NCI-H526 (cell line): Measurements from ENCODE around the gene INMT.
A peak's percentile ranks its signal among the peaks of the same experiment; 100 is the strongest.

ENCODE experiments used
- DNase-seq, 2 experiments: peaks; one replicate each; lab custom pipeline; 2025; lab: John Stamatoyannopoulos, UW

INMT gene

DNA sequence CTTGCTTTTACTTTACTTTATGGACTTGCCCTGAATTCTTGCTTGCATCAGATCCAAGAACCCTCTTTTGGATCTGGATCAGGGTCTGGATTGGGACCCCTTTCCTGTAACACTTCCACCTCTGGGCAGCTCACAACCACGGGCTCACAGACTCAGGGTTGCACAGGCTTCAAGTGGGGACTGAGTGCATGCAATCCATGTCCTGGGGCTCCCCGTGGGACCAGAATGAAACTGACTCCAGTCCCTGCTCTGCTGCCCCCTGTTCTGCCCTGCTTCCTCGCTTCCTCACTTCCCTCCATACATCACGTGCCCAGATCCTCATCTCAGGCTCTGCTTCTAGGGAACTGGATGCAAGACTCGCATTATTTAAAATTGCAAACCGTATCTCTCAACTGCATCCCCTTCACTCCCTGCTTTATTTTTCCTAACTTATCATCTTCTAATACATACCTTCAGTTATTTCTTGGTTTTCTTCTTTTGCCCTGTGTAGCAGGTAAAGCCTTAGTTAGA is 23.3 kb upstream of the INMT start:
- no peak for DNase-seq

DNA sequence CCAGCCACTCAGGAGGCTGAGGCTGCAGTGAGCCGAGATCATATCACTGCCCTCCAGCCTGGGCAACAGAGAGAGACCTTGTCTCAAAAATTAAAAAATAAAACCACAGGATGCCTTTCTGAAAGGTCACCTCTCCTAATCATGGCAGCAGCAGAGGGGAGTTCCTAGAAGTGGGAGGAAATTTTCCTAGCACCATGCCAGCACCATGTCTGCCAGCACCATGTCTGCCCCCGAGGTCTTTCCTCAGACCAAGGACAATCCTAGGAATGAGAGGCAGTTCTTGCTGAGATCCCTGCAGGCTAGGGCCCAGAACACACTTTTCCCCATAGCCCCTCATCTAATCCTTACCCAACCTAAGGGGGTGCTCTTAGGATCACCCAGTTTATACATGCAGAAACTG is 22.3 kb upstream of the INMT start:
- no peak for DNase-seq

DNA sequence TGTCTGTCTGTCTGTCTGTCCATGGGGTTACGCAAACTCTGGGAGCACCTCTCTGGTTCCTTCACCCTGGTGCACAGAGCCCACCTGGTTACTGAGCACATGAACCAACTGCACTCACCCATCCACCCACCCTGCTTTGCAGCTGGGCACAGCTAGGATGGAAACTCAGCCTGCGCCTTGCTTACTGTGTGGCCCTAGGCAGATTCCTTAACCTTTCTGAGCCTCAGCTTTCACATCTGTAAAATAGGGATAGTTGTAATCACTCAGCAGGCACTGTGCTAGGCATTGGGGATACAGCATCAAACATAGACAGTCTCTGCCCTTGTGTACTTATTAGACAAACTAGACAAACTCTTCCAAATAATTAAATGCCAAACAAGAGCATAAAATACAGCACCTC is 21.8 kb upstream of the INMT start:
- no peak for DNase-seq

DNA sequence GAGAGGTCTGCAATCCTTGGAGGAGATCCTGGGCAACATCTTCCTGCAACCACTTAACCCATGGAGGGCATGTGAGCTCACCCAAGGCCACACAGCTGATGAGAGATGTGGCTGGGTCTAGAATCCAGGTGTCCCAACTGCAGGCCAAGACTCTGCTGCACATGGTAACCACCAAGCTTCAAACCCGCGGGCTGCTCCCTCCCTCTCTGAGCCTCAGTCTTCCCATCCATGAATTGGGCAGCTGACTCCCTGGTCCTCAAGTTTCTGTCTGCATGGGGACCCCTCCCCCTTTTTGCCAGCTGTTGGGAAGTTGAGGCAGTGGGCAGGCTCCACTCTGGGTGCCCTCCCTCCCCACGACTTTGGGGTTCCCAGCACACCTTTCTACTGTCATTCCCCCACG is 20.9 kb upstream of the INMT start:
- DNase-seq: no peak

DNA sequence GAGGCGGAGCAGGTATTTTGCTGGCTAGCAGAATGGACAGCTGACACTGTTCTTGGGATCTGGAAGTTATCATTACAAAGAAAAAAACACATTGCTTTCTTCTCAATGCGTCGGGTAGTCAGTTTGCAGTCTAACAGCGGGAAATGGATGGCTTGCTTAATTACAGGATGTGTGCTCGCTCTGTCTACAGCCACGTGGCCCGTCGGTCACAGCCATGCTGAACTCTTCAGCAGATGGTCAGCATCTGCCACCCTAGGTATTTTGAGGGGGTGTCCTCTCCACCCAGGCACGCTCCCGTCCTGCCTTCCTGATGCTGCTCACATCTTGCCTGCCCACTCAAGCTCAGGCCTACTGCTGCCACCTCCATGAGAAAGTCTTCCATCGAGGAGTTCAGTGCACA is 20.4 kb upstream of the INMT start:
- DNase-seq: no peak

DNA sequence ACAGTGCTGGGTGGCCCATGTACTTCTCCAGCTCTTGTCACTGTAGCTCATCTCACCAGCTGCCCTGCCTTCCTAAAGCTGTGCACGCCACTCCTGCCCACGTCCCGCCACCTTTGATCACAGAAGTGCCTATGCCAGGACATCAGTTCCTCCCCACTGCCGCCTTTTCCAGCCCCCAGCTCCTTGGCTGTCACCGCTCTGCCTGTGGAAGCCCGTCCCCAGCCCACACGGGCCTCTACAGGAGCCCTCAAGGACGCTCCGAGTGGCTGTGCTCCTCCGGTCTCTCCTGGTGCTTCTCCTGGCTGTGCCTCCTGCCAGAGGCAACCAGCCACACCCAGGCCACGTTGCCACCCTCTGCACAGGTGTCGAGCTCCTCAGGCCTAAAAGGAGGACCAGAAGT is 19.3 kb upstream of the INMT start:
- DNase-seq: no peak

DNA sequence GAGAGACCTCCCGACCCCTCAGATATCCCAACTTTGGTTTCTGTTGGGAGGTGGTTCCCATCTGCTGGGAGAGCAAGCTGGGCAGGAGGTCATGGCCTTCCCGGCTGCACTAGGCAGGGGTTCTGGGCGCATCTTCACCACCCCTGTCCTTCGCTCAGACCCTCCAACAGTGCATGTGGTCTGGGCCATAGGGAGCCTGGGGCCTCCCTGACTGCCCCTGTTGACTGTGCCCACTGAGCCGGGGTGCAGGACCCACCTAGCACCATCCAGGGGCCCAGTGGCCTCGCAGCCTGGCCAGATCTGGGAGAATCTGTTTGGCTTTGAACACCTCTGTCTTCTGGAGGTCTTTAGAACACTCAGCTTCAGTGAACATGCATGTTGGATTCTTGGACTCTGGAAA is 18.7 kb upstream of the INMT start:
- no peak for DNase-seq

DNA sequence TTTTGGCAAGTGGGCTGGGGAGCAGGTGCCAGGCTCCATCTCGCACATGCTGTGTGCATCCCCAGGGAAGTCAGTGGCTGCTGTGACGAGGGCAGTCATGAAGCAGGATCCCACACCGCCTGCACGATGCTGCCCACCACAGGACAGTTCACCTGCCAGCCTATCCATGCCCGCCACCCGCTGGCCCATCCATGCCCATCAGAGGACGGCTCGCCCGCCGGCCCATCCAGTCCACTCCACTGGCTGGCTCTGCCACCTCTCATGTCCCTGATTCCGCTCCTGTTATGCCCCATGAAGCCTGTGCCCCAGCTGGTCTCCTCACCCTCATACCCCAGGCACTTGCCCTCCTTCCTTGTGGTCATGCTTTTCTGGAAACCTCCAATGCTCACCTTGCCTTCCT is 18.2 kb upstream of the INMT start:
- no peak for DNase-seq

DNA sequence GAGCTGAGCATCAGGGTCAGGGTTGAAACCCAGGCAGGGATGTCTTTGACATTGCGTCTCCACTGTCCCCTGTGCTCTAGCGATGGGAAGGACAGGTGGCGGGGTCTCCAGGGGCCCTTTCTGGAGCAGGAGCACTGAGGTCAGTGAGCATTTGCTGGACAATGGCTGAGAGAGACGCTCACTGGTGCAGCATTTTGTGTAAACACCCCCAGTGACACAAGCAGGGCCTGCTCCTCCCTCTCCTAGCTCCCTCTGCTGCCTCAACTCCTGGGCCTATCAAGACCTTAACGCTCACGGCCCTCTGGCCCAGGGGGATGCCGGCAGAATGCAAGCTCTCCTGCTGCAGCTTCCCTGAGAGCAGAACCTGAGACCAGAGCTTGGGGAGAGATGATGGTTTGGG is 17.4 kb upstream of the INMT start:
- no peak for DNase-seq

DNA sequence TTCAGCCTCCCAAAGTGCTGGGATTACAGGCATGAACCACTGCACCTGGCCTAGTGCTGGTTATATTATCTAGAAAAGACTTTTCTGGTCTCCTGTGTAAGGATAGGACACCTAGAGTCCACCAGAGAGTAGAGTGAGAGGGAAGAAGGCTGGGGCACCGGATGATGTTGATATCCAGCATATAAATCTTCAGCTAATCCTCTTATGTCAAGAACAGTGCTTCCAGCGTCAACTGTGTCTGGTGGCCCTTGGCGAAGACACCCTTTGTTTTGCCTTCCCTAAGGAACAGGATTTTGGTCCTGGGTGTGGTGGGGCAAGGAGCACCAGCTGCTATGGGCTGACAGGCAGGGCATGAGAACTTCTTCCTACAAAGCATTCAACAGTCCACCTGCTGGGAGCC is 16.3 kb upstream of the INMT start:
- DNase-seq: no peak

DNA sequence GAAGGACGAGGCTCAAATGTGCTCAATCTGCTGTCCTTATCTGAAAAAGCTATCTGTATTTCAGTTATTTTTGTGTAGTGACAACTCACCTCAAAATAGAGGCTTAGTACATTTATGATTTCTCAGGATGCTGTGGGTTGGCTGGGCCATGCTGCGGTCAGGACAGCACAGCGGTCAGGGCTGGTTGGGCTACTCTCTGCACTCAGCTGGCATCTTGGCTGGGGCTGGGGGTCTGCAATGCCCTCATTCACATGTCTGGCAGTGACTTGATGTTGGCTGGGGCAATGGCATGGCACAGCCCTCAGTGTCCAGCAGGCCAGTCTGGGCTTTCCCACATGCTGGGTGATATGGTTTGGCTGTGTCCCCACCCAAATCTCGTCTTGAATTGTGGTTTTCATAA is 15.6 kb upstream of the INMT start:
- DNase-seq: no peak

DNA sequence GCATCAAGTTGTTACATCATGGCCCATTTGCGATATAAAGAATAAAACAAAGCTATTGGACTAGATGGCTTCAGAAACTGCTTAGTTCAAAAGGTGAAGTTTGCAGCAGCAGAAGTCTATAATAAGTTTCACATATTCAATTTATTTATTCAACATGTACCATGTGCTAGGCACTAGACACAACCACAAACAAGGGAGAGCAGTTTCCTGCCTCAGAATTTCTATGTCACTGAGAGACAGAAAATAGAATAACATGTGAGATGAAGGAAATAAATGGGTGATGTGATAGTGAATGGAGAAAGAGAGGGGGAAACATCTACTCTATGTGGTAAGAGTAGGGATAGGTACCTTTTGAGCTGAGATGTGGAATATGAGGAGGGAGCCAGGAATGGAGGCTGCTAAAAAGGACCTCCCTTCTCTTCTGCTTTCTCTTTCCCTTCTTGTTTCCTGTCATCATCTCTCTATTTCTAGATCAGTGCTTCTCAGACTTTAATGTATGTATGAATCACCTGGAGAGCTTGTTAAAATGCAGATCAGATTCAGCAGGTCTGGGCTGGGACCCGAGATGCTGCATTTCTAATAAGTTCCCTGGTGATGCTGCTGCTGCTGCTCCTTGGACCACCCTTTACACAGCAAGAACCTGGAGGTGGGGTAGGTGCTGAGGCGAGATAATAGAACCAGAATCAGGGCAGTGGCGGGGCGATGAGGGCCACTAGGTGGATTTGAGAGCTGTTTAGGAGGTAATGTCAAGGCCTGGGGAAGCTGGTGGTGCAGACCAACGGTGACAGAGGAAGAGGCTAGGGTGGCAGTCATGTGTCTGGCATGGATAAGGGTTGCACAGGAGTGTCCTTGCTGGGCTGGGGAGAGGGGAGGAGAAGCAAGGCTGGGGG is 13.7 kb upstream of the INMT start:
- DNase-seq: no peak

DNA sequence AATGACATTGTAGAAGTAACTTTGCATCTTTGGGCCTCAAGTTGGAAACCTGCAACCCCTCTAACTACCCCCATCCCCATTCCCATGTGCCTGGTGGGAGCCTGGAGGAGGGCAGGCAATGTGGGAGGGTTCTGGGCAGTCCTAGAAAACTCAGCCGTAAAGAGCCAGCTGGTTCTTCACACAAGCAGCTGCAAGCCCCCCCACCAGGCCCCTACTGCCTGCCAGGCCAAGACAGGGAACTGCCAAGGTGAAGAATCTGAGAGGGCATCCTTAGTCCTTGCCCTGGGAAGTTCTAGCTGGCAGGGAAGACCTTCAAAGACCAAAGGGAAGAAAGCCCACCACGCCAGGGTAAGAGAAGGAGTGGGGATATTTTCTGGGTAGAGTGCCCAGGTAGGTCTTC is 12.2 kb upstream of the INMT start:
- no peak for DNase-seq

DNA sequence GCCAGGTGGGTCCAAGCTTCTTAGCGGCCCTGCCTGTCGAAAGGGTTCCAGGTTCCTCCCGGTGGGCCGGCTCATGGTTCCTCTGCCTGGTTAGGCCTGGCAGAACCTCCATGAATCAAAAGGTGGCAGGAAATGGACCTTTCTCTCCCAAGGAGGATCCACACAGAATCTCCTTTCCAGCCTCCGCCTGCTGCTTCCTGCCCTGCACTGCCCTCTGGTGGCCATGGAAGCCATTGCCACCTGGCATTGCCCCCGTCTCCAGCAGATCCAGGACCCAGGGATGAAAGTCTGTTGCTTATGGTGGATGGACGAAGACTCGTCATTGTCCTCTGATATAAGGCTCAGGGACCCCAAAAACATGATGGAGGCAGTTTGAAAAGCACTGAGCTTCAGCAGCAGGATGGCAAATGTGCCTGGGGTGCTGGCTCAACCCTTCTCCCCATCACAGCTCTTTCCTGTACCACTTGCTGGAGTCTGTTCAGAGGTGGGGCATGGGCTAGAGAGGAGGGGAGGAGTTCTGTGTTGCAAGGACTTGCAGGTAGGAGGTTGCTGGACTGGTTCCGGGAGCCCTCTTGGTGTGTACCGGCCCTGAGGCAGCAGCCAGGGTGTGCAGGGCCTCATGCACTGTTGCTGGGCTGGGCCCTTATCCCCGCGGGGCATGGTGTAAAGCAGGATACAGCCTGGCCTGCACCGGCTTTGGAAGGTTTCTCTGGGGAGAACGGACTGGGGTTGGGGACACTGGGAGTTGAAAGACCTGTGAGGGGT is 11.3 kb upstream of the INMT start:
- peak; percentile 58 to 82 for DNase-seq

DNA sequence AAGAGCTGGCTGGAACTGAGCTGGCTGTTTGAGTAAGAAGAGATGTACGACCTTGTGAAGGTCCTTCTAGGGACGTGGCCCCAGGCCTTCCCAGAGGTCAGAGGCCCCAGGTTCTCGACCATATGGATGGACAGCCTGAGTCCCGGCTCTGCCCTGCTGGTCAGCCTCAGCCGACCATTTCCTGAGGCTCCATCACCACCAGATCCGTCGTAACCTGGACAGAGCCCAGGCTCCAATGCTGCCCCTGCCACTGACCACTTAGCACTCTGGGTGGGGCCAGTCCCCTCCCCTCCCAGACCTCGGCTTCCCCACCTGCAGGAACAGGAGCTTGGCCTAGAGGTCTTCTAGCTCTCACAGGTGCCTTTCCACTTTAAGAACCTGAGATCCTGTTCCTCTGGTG is 10.6 kb upstream of the INMT start:
- DNase-seq: no peak

DNA sequence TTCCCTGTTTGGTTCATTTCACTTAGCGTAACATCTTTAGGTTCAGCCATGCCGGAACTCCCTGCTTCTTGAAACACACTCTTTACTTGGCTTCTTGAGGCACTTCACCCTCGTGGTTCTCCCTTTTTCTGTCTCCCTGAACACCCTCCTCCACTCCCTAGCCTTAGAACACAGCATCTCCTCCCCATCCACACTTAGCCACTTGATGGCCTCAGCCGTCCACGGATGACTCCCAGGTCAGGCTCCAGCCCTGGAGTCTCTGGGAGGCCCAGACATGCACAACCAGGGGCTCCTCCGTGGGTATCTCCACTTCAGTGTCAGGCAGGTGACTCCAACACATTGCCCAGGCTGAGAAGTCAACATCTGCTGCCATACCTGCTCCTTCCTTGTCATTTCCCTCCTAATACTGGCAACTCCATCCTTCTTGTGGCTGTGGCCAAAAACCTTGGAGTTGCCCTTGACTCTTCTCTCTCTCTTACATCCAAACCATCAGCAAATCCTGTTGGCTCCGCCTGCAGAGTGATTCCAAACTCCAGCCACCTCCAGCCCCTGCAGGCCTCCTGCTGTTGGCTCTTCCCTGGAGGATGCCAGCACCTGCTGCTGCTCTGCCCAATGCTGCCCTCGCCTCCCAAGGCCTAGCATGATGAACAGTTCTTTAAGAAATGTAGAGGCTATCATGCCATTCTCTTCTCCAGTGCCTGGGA is 8.4 kb upstream of the INMT start:
- DNase-seq: peak in 1 of 2 experiments; percentile 39

DNA sequence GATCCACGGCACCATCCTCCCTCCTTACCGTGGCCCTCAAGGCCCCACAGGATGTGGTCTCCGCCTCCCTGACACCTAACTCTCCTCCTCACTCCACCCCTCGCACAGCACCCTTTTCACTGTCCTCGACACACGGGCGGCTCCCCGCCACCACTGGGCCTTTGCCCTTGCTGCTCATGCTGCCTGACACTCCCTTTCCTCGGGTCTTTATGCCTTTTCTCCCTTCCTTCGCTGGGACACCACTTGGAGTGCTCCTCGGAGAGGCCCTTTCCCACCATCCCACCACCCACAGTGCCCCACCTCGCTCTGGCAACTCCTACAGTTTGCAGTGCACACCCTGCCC is 7.9 kb upstream of the INMT start:
- no peak for DNase-seq

DNA sequence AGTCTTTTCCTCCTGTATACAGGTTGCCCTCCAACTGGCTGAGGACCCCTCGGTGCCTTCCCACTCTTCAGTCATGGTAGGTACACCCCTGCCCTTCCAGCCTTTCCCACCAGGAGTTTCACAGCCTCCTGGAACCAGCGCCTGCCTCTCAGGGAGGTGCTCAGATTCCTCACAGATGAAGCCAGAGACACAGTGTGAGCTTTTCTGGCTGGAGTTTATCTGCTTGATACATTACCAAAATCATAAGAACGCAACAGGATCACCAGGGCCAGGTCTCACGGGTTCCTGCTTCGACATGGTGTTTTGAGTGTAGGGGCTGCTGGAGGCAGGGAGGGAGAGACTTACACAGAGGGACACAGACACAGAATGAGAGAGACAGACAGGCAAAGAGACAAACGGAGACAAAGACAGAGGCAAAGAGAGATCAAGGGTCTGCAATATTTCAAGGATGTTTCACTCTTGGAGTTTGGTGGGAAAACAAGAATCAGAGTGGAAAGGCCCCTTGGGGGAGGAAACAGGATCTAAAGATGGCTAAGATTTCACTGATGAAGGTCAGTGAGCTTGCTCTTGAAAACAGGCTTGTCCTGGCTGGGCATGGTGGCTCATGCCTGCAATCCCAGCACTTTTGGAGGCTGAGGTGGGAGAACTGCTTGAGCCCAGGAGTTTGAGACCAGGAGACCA is 6.5 kb upstream of the INMT start:
- DNase-seq: no peak

DNA sequence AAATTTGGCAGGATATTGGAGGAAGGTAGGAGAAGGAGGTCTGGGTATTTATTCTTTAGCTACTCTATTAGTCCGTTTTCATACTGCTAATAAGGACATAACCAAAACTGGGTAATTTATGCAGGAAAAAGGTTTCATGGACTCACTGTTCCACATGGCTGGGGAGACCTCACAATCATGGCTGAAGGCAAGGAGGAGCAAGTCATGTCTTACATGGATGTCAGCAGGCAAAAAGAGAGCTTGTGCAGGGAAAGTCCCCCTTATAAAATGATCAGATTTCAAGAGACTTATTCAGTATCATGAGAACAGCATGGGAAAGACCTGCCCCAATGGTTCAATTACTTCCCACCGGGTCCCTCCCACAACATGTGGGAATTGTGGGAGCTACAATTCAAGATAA is 1.9 kb upstream of the INMT start:
- DNase-seq: no peak

DNA sequence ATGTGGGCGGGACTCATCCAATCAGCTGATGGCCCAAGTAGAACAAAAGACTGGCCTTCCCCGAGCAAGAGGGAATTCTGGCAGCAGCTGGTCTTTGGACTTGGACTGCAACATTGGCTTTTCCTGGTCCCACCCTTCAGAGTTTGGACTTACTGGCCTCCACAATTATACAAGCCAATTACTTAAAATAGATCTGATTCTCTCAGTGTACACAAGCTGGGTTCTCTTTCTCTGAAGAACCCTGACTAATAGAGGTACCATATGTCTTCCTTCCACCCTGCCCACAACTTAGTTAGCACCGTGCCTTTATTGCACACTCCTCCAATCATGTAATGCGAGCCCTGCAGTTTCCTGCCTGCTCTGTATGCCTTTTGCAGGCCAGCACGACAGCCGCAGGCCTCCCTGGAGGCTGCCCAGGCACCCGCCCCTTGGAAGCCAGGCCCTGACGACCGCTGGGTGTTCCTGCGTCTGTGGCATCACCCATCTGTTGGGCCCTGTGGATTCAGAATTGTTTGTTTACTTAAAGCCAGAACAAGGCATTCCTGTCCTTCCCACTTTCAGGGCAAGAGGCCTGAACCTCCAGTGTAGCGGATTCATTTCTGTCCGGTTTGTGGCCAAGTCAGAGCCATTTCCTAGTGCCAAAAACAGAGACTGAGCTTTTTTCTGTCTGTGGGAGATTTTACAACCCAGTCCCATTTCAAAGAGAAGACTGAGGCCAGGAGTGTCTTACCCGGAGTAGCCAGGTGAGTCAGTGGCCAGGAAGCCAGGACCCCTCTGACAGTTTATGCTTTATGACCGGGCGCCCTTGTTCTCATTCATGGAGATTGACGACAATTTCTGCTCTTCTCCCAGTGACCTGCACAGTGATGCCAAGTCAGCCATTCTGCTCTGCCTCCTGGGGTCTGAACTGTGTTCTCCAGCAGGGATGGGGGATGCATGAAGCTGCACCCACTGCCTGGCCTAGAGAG is 968 bp upstream of the INMT start:
- no peak for DNase-seq

DNA sequence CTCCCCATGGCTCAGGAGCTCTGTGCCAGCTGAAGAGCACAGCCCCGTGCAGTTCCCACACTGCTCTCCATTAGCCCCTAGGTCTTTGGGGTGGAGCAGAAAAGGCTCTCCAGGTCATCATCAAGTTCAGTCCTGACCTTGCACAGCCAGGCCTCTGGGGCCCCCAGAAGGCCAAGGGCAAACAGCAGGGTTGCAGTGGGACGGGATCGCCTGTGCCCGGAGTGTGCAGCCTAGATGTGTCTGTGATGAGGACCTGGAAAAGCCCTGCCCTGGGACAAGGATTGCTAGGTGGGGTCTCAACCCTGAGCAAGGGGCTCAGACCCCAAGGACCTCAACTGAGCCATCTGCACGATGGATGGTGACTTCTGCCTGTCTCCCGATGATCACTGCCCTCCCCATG is 549 bp downstream of the INMT start:
- no peak for DNase-seq
